ENCODE data around the gene UPP2.

Gene UPP2

GRCh38 chr2:158142568-158143332 is 41.1 kb downstream of the UPP2 start:
- peak; percentile 18 to 74 for DNase-seq

- no peak for DNase-seq
These were observed 42.2 kb downstream of the UPP2 start for GRCh38 chr2:158143703-158144360.

- DNase-seq = no peak
These were observed 43.4 kb downstream of the UPP2 start for GRCh38 chr2:158144914-158145625.

- DNase-seq = no peak
These were observed 51.8 kb downstream of the UPP2 start for GRCh38 chr2:158153270-158154015.

GRCh38 chr2:158154596-158154995 is 52.9 kb downstream of the UPP2 start:
- DNase-seq = no peak

- no peak for DNase-seq
These were observed 71.0 kb downstream of the UPP2 start for GRCh38 chr2:158172719-158173118.

GRCh38 chr2:158174495-158174894 is 72.8 kb downstream of the UPP2 start:
- DNase-seq = peak; percentile 6 to 33

- DNase-seq = no peak
These were observed 73.3 kb downstream of the UPP2 start for GRCh38 chr2:158174956-158175355.

GRCh38 chr2:158178646-158179045 is 77.0 kb downstream of the UPP2 start:
- DNase-seq = no peak

- peak in 1 of 2 donors; percentile 28 for DNase-seq
These were observed 78.0 kb downstream of the UPP2 start for GRCh38 chr2:158179660-158180059.

- DNase-seq = no peak
These were observed 79.5 kb downstream of the UPP2 start for GRCh38 chr2:158181171-158181570.

GRCh38 chr2:158182676-158183295 is 81.1 kb downstream of the UPP2 start:
- no peak for DNase-seq

GRCh38 chr2:158184001-158184400 is 82.3 kb downstream of the UPP2 start:
- DNase-seq = no peak

GRCh38 chr2:158184556-158185343 is 83.1 kb downstream of the UPP2 start:
- no peak for DNase-seq
